Mucosa of rectum (tissue), 2 donors: ENCODE results near the gene RIN3.

Source experiments
- H3K27ac ChIP-seq, 2 donors: one replicate each; pipeline ENCODE4 v1.7.0; 2013; ENCODE audit warnings: inconsistent platforms in 2 of 2, low read depth in 2 of 2, low read length in 2 of 2
- H3K27me3 ChIP-seq, 2 donors: one replicate each; pipeline ENCODE4 v1.7.0; 2013; ENCODE audit warnings: low read length in 2 of 2; ENCODE audit not compliant: control insufficient read depth in 2 of 2, insufficient read depth in 2 of 2
- H3K36me3 ChIP-seq, 2 donors: one replicate each; pipeline ENCODE4 v1.7.0; 2013; ENCODE audit warnings: low read length in 2 of 2; ENCODE audit not compliant: control insufficient read depth in 2 of 2, insufficient read depth in 2 of 2
- H3K4me1 ChIP-seq, 2 donors: one replicate each; pipeline ENCODE4 v1.7.0; 2013; ENCODE audit warnings: low read length in 2 of 2, mild to moderate bottlenecking in 1 of 2; ENCODE audit not compliant: control insufficient read depth in 2 of 2, insufficient read depth in 2 of 2
- H3K4me3 ChIP-seq, 2 donors: one replicate each; pipeline ENCODE4 v1.7.0; 2013; ENCODE audit warnings: low read length in 2 of 2
- H3K9ac ChIP-seq, 2 donors: one replicate each; pipeline ENCODE4 v1.7.0; 2013; ENCODE audit warnings: low read length in 2 of 2, low read depth in 1 of 2, mild to moderate bottlenecking in 1 of 2
- H3K9me3 ChIP-seq, 2 donors: one replicate each; pipeline ENCODE4 v1.7.0; 2013; ENCODE audit warnings: low read length in 2 of 2; ENCODE audit not compliant: control insufficient read depth in 2 of 2
- donor health status: healthy.
- donor health status: Normal muscosa, but diverticular disease.

RIN3 gene

GRCh38 chr14:92575061-92575747, 61.6 kb downstream of the RIN3 start:
- H3K9ac ChIP-seq = no peak overlapping the region
- H3K4me3 ChIP-seq = no peak overlapping the region
- no peaks in the 10 kb centered on the region for H3K27me3 ChIP-seq
- H3K4me1 ChIP-seq = peaks cover 12 to 22% of the 10 kb centered on the region in 2 donors
- no peaks in the 10 kb centered on the region for H3K9me3 ChIP-seq
- H3K36me3 ChIP-seq = peaks cover 8 to 17% of the 10 kb centered on the region in 2 donors
- no peak overlapping the region for H3K27ac ChIP-seq

- Histone ChIP-seq H3K27ac (no peak overlapping the region), H3K4me3 (no peak overlapping the region), H3K27me3 (no peaks in the 10 kb centered on the region), H3K4me1 (peaks cover 9 to 17% of the 10 kb centered on the region in 2 donors), H3K36me3 (peaks cover 8 to 20% of the 10 kb centered on the region in 2 donors), H3K9ac (no peak overlapping the region), H3K9me3 (no peaks in the 10 kb centered on the region)
These were observed 62.2 kb downstream of the RIN3 start for GRCh38 chr14:92575748-92576303.

DNA sequence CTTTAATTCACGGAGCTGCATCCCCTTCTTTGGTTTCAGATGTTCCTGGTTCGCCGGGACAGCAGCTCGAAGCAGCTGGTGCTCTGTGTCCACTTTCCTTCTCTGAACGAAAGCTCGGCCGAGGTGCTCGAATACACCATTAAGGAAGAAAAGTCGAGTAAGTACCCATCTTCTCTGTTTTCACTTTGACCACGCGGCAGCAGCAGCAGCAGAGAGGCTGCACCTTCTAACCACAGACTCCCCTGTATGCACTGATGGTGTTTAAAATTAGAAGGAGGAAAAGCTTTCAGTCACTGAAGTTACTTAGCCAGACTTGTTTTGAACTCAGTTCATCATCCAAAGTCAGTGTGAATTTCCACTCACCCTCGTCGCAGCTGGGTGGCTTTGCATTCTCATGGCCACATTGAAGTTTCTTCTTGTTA, 63.8 kb downstream of the RIN3 start:
- H3K4me1 ChIP-seq = peaks cover 0 to 6% of the 10 kb centered on the region in 2 donors
- no peak overlapping the region for H3K27ac ChIP-seq
- H3K9me3 ChIP-seq = no peaks in the 10 kb centered on the region
- H3K36me3 ChIP-seq = peaks cover 10 to 20% of the 10 kb centered on the region in 2 donors
- H3K9ac ChIP-seq = no peak overlapping the region
- H3K27me3 ChIP-seq = no peaks in the 10 kb centered on the region
- peak overlapping the region in 1 of 2 donors; percentile 28 for H3K4me3 ChIP-seq

DNA sequence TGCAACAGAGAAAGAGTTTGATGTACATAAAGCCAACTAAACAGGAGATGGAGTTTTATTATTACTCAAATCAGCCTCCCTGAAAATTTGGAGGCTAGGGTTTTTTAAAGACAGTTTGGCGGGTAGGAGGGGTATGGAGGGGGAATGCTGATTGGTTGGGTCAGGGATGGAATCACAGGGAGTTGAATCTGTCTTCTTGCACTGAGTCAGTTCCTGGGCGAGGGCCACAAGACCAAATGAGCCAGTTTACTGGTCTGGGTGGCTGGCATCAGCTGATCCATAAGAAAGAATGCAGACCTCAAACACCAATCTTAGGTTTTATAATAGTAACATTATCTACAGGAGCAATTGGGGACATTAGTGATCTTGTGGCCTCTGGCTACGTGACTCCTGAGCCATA, 64.9 kb downstream of the RIN3 start:
- H3K27ac ChIP-seq = no peak overlapping the region
- no peaks in the 10 kb centered on the region for H3K27me3 ChIP-seq
- peaks cover 10 to 20% of the 10 kb centered on the region in 2 donors for H3K36me3 ChIP-seq
- no peak overlapping the region for H3K4me3 ChIP-seq
- no peaks in the 10 kb centered on the region for H3K9me3 ChIP-seq
- H3K9ac ChIP-seq = no peak overlapping the region
- H3K4me1 ChIP-seq = peaks cover 3 to 6% of the 10 kb centered on the region in 2 donors

DNA sequence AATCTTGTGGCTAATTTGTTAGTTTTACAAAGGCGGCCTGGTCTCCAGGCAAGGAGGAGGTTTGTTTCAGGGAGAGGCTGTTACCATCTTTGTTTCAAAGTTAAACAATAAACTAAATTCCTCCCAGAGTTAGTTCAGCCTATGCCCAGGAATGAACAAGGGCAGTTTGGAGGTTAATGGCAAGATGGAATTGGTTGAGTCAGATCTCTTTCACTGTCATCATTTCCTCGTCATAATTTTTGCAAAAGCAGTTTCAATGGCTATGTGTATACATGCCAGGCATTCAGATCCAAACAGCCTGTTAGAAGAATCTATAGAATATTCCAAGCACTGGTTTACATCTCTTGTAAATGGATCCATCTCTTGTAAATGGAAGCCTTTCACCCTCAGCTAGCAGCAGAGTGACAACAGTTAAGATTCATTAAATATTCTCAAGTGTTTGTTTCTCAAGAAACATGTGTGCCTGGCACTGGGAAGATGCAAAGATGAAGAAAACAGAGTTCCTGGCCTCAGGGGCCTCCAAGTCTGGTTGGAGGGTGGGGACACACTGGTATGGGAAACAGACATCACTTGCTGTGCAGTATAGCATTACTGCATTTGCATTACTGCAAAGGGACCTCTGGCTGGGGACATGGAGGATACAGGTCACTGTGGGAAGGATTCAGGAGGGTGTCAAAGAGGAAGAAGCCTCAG, 65.8 kb downstream of the RIN3 start:
- Histone ChIP-seq H3K27ac (no peak overlapping the region), H3K9ac (no peak overlapping the region)

DNA sequence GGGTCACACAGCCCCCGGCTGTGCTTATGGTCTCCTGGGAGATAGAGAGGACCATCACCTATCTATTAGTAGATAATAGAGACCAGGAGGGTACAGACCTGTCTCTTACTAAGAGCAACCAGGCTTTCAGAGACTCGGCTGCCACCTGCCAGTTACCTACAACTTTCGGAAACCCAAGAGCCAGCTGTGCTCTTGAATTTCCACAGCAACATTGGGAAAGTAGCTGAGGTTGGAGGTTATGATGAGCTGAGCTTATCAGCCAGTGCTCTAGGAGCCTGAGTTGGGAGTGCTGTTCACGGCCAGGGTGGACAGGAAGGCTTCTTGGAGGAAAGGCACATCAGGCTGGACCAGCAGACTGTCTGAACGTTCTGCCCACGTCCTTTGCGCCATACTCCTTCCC, 67.6 kb downstream of the RIN3 start:
- no peaks in the 10 kb centered on the region for H3K9me3 ChIP-seq
- peaks cover 2 to 8% of the 10 kb centered on the region in 2 donors for H3K4me1 ChIP-seq
- H3K27ac ChIP-seq = no peak overlapping the region
- no peak overlapping the region for H3K9ac ChIP-seq
- no peaks in the 10 kb centered on the region for H3K27me3 ChIP-seq
- H3K36me3 ChIP-seq = peaks cover 10 to 18% of the 10 kb centered on the region in 2 donors
- H3K4me3 ChIP-seq = no peak overlapping the region

More for the DNA sequence above, 65.8 kb downstream of the RIN3 start:
- Histone ChIP-seq H3K4me1 (peaks cover under 1 to 4% of the 10 kb centered on the region in 2 donors), H3K36me3 (peaks cover 10 to 20% of the 10 kb centered on the region in 2 donors), H3K9me3 (no peaks in the 10 kb centered on the region), H3K27me3 (no peaks in the 10 kb centered on the region), H3K4me3 (no peak overlapping the region)

GRCh38 chr14:92581966-92582566, 68.5 kb downstream of the RIN3 start:
- H3K36me3 ChIP-seq = peaks cover 8 to 15% of the 10 kb centered on the region in 2 donors
- H3K9ac ChIP-seq = no peak overlapping the region
- H3K27ac ChIP-seq = no peak overlapping the region
- no peaks in the 10 kb centered on the region for H3K9me3 ChIP-seq
- H3K4me1 ChIP-seq = peaks cover 2 to 11% of the 10 kb centered on the region in 2 donors
- H3K4me3 ChIP-seq = no peak overlapping the region
- no peaks in the 10 kb centered on the region for H3K27me3 ChIP-seq

DNA sequence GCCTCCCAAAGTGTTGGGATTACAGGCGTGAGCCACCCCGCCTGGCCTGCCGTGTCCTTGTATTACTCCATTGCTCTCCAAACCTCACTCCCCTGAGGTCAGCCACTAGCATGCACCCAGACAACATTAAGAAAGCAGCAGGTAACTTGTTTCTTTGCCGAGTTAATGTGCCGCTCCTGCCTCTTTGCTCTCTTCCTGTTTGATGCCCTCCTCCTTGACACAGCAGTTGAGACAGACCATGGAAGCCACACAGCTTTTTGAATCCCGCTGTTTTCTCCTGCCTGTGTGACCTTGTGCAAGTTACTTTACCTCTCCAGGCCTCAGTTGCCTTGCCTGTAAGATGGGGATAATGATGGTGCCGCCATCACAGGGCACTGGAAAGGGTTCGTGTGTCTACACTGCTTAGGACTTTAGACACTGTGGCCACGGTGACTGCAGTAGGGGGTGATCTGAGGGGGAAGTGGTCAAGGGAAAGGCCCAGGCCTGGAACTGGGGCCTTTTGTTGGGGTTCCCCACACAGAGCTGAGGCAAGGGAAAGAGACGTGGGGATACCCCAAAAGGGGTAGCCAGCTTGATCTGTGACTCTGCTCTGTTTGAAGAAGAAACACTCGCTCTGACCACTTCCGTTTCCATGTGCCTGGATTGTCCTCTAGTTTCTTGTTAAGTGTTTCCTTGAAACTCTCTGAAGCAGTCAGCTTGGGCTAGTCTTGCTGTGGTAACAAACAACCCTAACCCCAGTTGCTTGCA, 69.3 kb downstream of the RIN3 start:
- H3K9ac ChIP-seq = no peak overlapping the region
- no peaks in the 10 kb centered on the region for H3K9me3 ChIP-seq
- H3K4me3 ChIP-seq = no peak overlapping the region
- H3K36me3 ChIP-seq = peaks cover 2 to 10% of the 10 kb centered on the region in 2 donors
- H3K4me1 ChIP-seq = peaks cover 2 to 14% of the 10 kb centered on the region in 2 donors
- H3K27ac ChIP-seq = no peak overlapping the region
- no peaks in the 10 kb centered on the region for H3K27me3 ChIP-seq

DNA sequence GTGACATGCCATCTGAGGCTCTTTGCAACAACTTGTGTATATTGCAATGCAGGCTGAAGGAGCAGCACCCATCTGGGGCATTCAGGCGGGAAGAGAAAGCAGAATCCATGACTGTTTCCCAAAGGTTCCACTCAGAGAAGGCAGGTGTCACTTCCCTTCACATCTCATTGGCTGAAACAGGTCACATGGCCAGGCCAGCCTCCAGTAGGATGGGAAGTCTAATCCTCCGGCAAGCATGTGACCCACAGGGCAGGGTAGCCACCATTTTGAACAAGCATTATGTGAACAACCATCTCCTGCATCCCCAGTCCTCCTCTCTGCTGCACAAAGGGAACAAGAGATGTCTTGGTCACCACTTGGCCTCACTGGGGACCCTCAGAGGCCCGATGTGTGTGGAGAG, 70.6 kb downstream of the RIN3 start:
- H3K9ac ChIP-seq = no peak overlapping the region
- no peaks in the 10 kb centered on the region for H3K9me3 ChIP-seq
- no peaks in the 10 kb centered on the region for H3K27me3 ChIP-seq
- H3K36me3 ChIP-seq = peaks cover 2 to 10% of the 10 kb centered on the region in 2 donors
- H3K4me1 ChIP-seq = peaks cover 2 to 14% of the 10 kb centered on the region in 2 donors
- H3K27ac ChIP-seq = no peak overlapping the region
- no peak overlapping the region for H3K4me3 ChIP-seq
